Measurements from ENCODE around the gene ARL15.

Gene ARL15

DNA sequence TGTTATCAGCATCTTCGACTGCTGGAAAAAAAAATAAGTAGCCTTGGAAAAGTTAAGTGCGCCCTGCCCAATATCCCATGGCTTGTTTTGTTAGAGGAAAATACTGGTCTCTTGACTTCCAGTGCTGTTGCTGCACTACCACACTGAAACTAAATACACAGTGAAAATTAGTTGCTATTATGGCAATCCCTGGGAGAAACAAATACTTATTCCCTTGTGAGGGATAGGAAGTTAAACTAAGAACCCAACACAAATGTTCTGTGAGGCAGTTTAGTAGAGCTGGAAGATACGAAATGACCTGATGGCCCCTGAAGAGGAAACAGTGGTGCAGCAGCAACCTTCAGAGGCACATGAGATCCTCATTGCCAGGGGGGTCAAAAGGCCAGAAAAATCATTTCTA lies 164.0 kb downstream of the ARL15 start:
- DNase-seq: peak; percentile 46

DNA sequence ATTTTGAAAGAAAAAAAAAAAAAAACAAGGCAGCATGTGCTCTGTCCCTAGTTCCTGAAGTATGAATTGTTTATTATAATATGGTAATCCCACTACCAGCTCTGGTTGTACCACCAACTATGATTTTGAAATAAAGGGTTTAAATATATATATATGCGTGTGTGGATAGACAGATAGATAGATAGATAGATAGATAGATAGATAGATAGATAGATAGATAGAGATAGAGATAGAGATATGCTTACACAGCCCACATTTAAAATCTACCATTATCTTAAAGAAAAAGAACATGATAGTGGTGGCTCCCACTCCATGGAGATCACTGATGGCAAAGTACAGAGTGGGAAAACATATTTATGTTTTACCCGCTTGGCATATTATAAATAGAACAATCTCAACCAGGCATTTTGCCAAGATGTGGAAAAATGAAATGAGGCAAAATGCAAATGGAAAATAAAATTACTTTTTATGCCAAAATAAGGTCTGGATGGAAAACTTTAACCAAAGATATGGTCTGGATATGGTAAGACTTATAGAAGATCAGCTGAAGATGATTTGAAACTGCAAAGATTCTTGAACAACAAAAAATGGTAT lies 170.0 kb downstream of the ARL15 start:
- no peak for DNase-seq

DNA sequence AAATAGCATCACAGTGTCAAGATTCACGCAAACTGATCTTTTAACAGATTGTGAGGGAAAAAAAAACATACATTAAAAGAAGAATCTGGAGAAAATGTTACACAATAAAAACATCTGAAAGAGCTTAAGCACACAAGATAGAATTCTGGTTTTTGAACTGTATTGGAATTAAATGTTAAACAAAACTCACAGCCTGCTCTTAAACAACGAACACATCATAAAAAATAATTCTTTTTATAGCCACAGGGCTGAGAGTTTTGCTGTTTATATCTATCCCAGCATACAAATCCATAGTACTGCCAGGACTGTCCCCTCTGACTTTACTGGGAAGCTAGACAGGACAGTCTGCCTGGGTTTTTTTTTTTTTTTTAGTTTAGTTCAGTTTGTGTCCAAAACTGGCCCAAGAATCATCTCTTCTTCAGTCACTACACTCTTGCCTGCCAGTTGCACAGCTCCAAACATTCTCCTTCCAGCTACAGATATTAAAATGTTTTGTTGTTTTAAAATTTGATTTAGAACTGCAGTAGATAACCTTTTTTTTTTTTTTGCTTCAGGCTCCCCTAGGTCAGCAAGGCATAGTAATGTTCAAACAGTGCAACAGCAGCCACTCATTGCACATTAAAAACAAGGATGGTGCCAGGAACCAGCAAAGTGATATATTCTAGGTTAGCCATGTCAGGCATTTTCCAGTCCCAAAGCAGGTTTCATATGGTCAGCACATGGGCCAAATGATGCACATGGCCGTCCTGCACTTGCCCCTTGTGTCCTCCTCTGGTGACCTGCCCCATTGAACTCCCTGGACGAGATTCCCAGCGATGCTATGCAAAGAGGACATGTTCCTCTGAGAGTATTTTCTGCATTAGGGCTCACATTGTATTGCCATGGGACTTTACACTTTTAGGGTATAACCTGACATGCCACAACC lies 173.6 kb downstream of the ARL15 start:
- no peak for DNase-seq

DNA sequence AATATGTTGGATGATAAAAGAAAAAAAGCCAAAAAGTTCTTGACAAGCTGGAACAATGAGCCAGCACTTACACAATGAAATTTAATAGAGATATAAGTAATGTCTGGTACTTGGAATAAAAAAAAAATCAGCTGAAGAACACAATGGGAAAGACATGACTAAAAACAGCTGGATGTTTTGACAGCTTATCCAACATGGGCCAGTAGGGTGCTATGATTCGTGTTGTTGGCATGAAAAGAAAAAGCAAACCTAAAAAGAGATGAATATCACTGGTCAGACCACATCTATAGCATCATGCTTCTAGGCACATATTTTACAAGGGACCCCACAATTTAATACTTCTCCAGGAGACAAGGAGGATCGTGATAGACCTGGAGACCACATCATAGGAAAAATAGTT lies 175.3 kb downstream of the ARL15 start:
- no peak for DNase-seq

DNA sequence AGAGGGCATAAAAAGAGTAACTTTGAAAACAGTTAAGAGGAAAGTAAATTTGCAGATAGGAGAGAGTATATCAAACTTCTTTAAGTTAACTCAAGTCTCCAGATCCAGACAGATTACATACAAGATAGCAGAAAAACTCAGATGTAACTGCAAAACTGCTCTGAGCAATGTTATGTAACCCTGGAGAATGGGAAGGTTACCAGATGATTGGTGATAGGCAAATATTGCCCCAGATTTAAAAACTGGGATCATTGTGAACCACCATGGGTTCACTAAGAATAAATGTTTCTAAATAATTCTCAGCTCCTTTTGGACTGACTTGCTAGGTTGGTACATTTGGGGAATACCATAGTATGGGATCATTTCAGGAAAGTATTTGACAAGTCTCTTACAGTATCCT lies 176.5 kb downstream of the ARL15 start:
- DNase-seq: no peak

DNA sequence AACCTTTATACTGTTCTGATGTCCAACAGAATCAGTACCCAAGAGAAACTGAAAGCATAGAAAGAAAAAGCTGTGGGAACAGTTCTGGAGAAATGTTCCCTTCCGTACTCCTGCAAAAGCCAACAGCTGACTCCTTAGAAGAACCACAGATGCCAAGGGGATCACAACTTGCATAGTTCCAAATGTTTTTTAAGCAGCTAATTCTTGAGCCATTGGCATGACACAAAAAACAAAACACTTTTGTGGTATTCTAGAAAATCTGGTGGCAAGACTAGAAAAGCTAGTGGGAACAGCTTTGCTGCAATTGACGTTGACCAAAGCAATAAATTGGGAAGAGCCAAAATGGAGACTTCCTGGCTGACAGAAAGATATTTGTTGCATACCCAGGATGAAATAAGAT lies 189.9 kb downstream of the ARL15 start:
- no peak for DNase-seq

DNA sequence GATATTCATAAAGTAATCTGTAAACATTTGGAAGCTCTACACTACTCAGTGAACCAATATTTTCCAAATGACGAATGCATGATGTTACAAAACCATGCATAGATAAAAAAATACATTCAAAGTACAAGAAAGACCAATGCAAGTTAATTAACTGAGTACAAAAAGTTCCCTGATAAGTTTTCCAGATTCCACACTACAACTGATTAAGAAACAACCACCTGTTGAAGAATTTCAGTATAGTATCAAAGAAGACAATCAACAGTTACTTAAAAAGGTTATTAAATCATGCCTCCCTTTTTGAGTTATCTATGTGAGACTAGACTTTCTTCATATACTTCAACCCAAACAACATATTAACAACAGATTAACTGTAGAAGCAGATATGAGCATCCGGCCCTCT lies 192.4 kb downstream of the ARL15 start:
- no peak for DNase-seq

DNA sequence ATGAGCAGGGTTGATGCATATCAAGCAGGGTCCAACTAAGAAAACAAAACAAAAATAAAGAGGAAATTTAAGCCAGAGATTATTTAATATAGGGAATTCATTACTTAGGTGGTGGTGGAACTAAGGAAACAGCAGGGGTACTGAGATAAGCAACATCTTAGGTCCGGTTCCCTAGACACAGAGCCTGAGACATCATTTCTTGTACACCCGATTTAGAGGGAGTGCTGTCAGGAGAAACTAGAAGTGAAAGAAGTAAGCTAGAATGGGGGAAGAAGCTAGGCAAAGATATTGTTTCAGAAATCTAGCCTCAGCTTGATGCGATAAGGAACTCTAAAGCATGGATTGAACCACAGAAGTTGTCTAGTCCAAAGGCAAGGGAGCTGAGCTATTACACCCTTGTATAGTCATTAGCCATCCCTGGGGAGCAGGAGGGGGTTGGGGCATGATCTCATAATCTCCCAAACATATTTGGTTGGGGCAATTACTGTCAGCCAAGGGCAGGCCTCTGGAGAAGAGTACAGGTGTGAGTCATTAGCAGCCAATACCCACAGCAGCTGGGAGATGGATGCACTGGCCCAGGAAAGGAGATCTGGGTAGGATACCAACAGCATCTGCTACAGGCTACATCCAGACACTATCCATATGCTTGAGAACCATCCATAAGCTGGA lies 194.5 kb downstream of the ARL15 start:
- DNase-seq: no peak

DNA sequence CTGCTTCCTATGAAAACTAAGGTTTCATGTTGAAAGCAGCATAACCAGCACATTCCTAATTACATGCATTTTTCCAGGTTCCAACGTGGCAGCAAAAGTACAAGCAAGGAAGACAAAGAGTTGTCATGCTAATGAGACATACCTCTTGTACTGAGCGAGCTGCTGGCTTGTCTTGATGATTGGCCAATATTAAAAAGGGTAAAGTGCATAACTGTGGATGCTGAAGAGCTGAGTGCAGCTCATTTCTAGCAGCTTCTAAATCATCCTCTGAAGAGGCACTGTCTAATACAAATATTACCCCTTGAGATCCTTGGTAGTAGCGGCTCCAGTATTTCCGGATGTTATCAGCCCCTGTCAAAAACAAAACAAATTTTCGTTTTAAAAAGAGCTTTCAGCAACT lies 197.3 kb downstream of the ARL15 start:
- DNase-seq: no peak

DNA sequence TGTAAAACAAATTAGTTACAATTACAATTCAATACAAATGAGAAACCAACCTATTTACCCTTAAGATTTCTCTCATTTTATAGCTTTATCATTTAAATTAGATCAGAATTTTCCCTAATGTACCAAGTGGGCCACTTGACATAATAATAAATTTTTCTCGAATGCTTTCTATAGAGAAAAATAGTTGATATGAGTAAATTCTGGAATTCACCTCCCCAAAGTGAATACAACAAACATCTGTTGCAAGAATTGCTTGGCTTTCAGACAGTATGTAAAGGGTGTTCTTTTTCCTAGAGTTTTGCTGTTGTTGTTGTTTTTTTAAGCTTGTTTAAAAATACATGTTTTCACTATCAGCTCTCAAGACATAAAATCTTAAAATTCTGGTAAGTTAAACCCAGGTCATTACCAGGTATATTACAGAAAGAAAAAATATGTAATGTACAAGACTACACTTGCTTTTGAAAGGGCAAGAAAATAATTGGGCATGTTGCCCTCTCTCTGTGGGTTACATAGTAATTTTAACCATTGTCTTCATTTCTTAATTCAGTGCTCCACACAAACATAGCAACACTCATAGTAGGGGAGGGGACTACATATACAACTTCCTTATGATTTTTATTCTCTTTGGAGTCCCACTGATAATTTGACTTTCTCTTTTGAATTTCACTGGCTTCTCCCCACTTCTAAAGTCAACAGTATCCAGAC lies 200.6 kb downstream of the ARL15 start:
- DNase-seq: no peak

DNA sequence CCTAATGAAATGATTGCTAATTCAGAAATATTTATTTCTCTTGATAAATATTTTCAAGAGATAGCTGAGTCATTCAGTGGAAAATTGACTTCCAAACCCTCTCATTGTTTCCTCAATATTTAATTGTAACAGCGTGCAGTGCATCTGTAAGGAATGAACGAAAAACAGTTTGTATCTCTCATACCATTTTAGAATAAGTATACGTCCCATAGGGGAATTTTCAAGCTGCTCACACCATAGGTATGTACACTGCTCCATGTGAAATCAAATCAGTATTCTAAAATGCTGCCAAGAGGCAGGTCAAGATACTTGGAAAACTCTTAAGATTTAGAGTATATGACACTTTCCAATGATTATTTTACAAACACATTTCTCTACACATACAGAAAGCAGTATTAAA lies 202.2 kb downstream of the ARL15 start:
- no peak for DNase-seq

DNA sequence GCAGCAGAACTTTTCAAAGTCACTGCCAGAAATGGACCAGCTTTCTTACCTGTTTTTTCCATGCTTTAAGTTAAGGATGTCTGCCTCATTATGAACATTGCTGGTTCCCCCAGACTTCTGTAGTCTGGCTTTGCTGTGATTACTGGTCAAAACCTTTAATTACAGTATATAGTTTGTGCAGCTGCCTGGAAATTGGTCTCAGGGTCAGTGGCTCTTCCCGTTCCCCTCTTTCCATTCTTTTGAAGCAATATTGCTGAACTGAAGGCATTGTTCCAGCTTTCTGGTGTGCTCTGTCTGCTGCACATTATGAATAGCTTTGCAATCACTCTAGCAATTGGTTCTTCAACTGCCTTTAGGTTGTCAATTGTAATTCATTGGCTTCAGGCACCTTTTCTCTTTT lies 206.5 kb downstream of the ARL15 start:
- DNase-seq: no peak

DNA sequence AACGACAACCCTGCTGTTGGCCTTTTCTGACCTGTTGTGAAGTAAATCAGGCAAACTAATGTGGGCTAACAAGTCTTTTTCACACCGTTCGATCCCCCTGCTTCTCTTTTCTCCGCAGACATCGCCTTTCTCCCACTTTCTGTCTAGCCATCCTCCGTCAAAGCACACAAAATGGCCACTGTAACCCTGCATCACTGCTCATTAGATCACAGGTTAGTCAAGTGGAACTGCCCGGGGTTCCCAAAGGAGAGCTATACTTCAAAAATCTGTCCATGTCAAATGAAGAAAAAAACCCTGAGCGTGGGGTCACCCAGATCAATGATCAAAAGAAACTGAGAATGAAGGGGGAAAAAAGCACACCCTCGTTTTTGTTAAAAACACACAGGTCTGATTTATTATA lies 212.1 kb downstream of the ARL15 start:
- DNase-seq: no peak

DNA sequence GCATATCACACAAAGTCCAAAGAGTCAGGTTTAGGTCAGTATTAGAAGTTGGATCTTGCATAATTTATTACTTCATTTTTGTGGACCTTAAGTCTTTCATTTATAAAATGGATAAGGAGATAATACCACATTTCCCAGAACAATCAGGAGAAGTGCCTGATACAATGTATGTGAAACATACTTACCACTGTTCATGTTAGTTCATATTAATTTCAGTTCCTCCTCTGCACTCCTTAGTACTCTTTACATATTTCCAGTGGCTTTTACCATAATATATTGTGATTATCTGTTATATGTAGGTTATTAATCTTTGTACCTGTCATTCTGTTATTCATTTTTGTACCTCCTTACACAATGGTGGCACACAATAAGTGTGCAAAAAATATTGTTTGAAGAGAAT lies 214.4 kb downstream of the ARL15 start:
- no peak for DNase-seq

DNA sequence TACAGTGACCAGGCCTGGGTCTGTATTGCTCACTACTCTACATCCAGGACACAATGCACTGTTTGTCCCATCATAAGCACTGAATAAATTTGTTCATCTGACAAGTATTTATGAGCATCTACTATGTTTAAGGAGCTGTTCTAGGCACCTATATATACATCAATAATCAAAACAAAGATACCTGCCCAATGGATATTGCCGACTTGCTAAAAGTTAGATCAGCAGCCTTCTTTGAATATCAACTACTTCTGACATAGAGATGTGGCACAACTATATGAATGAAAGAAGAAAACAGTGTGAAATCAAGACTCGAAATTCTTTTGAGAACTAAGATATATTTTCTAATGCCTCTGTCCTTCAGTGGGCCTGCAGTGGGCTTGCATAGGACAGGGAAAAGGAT lies 215.7 kb downstream of the ARL15 start:
- DNase-seq: no peak

DNA sequence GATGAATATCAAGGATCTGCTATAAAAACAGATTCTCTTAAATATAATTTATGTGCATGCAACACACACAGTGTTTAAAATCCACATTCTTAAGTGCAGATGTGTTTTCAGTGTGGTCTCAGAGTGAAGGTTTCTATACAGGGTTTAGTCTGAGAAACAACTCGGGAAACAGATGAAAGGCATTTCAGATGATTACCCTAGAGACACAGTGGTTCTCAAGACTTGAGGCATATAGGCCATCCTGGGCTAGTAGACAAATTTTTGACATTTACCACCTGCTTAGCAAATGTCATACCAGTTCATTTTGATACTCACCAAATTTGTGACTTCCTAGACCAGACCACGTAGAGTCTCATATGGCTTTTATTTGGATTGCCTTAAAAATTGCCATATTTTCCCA lies 216.5 kb downstream of the ARL15 start:
- no peak for DNase-seq

DNA sequence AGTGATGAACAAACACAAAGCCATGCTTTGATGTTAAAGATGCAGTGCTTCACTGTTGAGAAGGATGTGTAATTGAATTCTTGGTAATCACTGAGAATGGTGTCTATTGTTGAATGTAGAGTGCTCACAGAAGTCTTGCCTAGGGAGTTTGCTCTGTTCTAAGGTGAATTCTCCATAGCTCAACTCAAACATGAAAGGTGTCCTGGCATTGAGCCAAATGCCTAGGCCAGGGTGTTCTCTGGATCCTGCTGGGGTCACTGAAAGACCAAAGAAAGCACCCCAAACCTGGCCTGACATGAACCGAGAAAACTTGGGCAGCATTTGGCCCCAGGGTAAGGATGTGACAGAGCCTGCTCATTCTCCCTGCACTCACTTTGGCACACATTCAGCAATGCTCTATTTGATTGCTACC lies 217.3 kb downstream of the ARL15 start:
- DNase-seq: no peak

DNA sequence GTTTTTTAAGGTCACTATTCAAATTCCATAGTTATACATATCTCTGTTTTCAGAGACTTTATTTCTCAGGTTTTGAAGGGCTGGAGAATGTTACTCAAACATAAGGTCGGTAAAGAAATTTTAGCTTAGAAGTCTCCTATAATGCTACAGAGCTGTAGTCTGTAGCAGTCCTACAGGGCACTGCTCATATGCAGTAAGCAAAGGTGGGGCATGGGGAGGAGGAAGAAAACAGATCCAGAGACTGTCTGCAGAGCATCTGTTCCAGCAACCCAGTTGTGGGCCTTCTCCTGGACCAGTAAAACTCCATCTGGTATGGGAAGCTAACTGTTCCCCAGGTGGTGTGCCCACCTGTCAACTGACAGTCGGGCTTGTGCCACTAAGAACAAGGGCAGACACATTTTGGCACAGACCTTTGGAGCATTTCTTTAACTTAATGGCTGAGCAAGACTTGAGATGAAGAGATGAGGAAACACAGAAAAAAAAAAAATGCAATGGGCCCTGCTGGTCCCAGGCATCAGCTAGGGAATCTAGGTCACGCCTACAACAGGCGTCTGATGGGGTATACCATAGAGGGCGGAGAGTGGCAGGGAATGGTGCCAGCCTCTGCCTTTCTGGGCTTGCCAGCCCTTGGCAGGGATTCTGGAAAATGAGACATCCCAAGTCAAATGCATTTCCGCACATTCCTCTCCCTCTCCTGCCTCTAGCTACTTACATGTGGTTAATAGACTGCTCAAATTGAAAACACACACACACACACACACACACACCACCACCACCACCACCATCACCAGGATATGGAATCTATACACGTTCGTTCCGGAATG lies 218.9 kb downstream of the ARL15 start:
- peak; percentile 49 for DNase-seq

DNA sequence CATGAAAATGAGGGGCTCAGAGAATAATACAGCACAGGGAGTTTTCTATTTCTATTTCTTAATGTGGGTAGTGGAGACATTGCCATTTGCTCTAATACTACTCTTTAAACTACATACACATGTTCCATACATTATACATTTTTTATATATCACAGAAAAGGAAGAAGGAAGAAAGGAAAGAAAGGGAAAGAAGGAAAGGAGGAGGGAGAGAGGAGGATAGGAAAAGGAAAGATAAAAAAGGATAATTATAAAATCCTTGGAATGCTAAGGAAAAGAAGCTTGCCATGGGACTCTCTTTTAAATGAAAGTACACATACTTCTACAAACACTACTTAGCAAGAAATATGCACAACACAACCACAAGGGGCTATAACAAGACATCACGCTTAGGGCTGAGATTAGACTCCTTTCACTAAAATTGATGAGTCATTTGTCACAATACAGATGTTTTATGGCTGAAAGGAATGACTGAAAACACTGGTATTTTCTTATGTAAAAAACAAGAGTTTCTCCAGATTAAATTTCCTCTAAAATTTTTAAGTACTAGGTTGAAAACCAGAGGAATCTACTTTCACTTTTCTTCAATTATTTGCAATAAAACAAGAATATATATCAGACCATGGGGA lies 219.8 kb downstream of the ARL15 start:
- no peak for DNase-seq

DNA sequence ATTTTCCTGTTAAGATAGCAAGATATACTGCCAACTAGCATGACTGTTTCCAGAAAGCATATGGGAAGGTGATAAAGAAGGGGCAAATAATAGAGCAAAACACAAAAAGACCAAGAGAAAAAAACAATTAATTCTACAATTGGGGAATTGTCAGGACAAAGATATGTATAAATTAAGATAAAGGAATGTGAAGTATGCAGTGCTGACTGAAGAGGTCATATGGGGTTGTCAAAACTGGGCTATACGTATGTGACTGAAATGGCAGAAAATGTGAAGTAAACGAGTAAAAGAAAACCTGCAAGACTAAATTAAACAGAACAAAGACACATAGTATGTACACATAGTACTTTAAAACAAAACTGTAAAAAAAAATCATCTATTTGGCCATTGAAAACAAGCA lies 222.3 kb downstream of the ARL15 start:
- no peak for DNase-seq

DNA sequence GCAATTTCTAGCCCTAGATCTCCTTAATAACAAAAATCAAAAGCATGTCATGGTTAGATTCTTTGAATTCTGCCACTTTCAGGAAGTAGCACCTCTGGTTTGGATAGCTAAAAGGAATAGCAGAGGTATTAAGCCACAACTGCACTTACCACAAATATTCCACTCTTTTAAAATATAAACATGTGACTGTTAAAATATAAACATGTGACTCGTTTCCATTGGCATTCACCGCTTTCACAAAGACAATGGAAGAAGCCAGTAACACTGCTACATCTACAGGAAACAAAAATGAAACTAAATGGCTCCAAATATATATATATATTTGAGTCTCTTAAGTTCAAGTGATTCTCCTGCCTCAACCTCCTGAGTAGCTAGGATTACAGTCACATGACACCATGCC lies 222.9 kb downstream of the ARL15 start:
- DNase-seq: no peak

DNA sequence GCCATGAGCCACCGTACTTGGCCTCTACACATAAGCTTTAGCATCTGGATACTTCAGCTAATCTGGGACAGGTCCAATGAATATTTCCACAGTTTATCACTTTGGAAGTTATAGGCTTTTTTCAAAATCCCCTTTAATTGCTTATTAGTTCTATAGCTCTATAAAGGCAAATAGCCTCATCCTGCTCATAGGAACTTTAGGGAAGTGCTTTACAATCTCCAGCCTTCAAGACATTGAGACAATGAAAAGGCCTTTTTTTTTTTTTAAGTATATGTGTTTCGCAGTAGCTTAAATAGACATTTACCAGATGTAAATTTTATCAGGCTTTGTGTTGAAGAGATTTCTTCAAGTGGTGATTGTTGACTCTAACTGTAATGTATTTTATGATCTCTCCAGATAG lies 224.2 kb downstream of the ARL15 start:
- no peak for DNase-seq

Data from right forelimb (tissue), 1 donor.